ENCODE results near the gene MEGF11. TPM values are rescaled to one million over a fixed set of nuclear protein-coding genes. Genes with fewer than 3 reads are reported as not detected.

The MEGF11 gene
- total RNA-seq, 1 experiment from 2014 or later, result not detected

GRCh38 chr15:66233487-66234415 lies 19.8 kb downstream of the MEGF11 start:
- ATAC-seq (no peak), DNase-seq (no peak)
- no peaks in the 10 kb centered on the region for H4K20me1 ChIP-seq (ENCODE audit: low read length)
- no peaks in the 10 kb centered on the region for H3K36me3 ChIP-seq (ENCODE audit: low read depth, low read length)
- no TSS peak for BruUV-seq (replicated peaks)
- H2AFZ ChIP-seq (ENCODE audit: low read length), result no peak overlapping the region
- no peaks in the 10 kb centered on the region for H3K27me3 ChIP-seq (ENCODE audit: low read length)
- H3F3A ChIP-seq (ENCODE audit: low read length, unreplicated experiment), result no peaks in the 10 kb centered on the region
- H3K27ac ChIP-seq (ENCODE audit: low read length), result no peak overlapping the region
- H3K79me2 ChIP-seq (ENCODE audit: low read length), result no peaks in the 10 kb centered on the region
- no peak overlapping the region for H3K9ac ChIP-seq (ENCODE audit: low read length)
- H3K4me2 ChIP-seq (ENCODE audit: low read length), result no peak overlapping the region
- H3K4me3 ChIP-seq (ENCODE audit: low read length), result no peak overlapping the region
- no peaks in the 10 kb centered on the region for H3K9me3 ChIP-seq (ENCODE audit: low read length)
- H3K4me1 ChIP-seq (ENCODE audit: insufficient read depth, low read length), result no peaks in the 10 kb centered on the region
- ChIA-PET POLR2A (ENCODE audit: unreplicated experiment) (no interaction called here), CTCF (no interaction called here)
- TF ChIP-seq, protein P1, sequence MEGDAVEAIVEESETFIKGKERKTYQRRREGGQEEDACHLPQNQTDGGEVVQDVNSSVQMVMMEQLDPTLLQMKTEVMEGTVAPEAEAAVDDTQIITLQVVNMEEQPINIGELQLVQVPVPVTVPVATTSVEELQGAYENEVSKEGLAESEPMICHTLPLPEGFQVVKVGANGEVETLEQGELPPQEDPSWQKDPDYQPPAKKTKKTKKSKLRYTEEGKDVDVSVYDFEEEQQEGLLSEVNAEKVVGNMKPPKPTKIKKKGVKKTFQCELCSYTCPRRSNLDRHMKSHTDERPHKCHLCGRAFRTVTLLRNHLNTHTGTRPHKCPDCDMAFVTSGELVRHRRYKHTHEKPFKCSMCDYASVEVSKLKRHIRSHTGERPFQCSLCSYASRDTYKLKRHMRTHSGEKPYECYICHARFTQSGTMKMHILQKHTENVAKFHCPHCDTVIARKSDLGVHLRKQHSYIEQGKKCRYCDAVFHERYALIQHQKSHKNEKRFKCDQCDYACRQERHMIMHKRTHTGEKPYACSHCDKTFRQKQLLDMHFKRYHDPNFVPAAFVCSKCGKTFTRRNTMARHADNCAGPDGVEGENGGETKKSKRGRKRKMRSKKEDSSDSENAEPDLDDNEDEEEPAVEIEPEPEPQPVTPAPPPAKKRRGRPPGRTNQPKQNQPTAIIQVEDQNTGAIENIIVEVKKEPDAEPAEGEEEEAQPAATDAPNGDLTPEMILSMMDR (conservative IDR thresholded peaks at IDR 0.05; ENCODE audit: low read depth, low read length), result no peak; the same call in 1 of the 2 replicates
- TF ChIP-seq EZH2 (IDR thresholded peaks at IDR 0.05; ENCODE audit: low read length, unreplicated experiment), result no peak
- no peak for TF ChIP-seq EZH2phosphoT487 (IDR thresholded peaks at IDR 0.05; ENCODE audit: borderline replicate concordance, low read length)
- intact Hi-C loops (cut with micrococcal nuclease), result no loop called here
- H3K9me2 ChIP-seq (replicated peaks; ENCODE audit: low read length), result no peaks in the 10 kb centered on the region

- Histone ChIP-seq H2AFZ (ENCODE audit: low read length) (no peak overlapping the region), H3K27ac (ENCODE audit: low read length) (no peak overlapping the region), H3K9ac (ENCODE audit: low read length) (no peak overlapping the region), H3F3A (ENCODE audit: low read length, unreplicated experiment) (no peaks in the 10 kb centered on the region), H3K4me3 (ENCODE audit: low read length) (no peak overlapping the region), H3K27me3 (ENCODE audit: low read length) (no peaks in the 10 kb centered on the region), H3K4me1 (ENCODE audit: insufficient read depth, low read length) (no peaks in the 10 kb centered on the region), H4K20me1 (ENCODE audit: low read length) (no peaks in the 10 kb centered on the region), H3K9me3 (ENCODE audit: low read length) (no peaks in the 10 kb centered on the region), H3K9me2 (replicated peaks; ENCODE audit: low read length) (no peaks in the 10 kb centered on the region), H3K79me2 (ENCODE audit: low read length) (no peaks in the 10 kb centered on the region), H3K4me2 (ENCODE audit: low read length) (no peak overlapping the region), H3K36me3 (ENCODE audit: low read depth, low read length) (no peaks in the 10 kb centered on the region)
- POLR2A ChIA-PET (ENCODE audit: unreplicated experiment), result no interaction called here
- intact Hi-C loops (cut with micrococcal nuclease), result no loop called here
- CTCF ChIA-PET, result no interaction called here
- BruUV-seq (replicated peaks), result no TSS peak
- no peak for ATAC-seq
- TF ChIP-seq, protein P1 (conservative IDR thresholded peaks at IDR 0.05; ENCODE audit: low read depth, low read length), result no peak
- no peak for TF ChIP-seq EZH2phosphoT487 (IDR thresholded peaks at IDR 0.05; ENCODE audit: borderline replicate concordance, low read length)
- TF ChIP-seq EZH2 (IDR thresholded peaks at IDR 0.05; ENCODE audit: low read length, unreplicated experiment), result no peak
- no peak for DNase-seq
Observed at GRCh38 chr15:66232267-66232625, 21.3 kb downstream of the MEGF11 start.
